NAMALWA (cell line): Measurements from ENCODE around the gene TIPARP.

ENCODE experiments used
- DNase-seq: peaks from one replicate; pipeline ENCODE4 v3.0.0-alpha.2; 2015; ENCODE audit warnings: low spot score

Gene TIPARP

GRCh38 chr3:156676768-156677479, 2.5 kb downstream of the TIPARP start:
- DNase-seq: no peak

- DNase-seq: no peak
Observed at GRCh38 chr3:156677536-156677935, 3.1 kb downstream of the TIPARP start.

GRCh38 chr3:156678197-156678596, 3.8 kb downstream of the TIPARP start:
- peak; percentile 35 for DNase-seq

- DNase-seq: no peak
Observed at GRCh38 chr3:156680243-156680914, 6.0 kb downstream of the TIPARP start.

- DNase-seq: peak; percentile 84
Observed at GRCh38 chr3:156681002-156681401, 6.6 kb downstream of the TIPARP start.

GRCh38 chr3:156682501-156682900, 8.1 kb downstream of the TIPARP start:
- DNase-seq: no peak

- DNase-seq: no peak
Observed at GRCh38 chr3:156682963-156683362, 8.6 kb downstream of the TIPARP start.

GRCh38 chr3:156685198-156685597, 10.8 kb downstream of the TIPARP start:
- no peak for DNase-seq

GRCh38 chr3:156685752-156686151, 11.4 kb downstream of the TIPARP start:
- DNase-seq: peak; percentile 34

GRCh38 chr3:156687023-156687422, 12.6 kb downstream of the TIPARP start:
- peak; percentile 54 for DNase-seq

GRCh38 chr3:156688632-156689452, 14.5 kb downstream of the TIPARP start:
- no peak for DNase-seq

- DNase-seq: no peak
Observed at GRCh38 chr3:156689608-156690007, 15.2 kb downstream of the TIPARP start.

GRCh38 chr3:156691920-156692319, 17.5 kb downstream of the TIPARP start:
- no peak for DNase-seq

GRCh38 chr3:156693166-156693565, 18.8 kb downstream of the TIPARP start:
- no peak for DNase-seq

- DNase-seq: no peak
Observed at GRCh38 chr3:156694536-156694935, 20.1 kb downstream of the TIPARP start.

GRCh38 chr3:156702367-156702766, 28.0 kb downstream of the TIPARP start:
- no peak for DNase-seq

GRCh38 chr3:156704370-156705036, 30.1 kb downstream of the TIPARP start:
- no peak for DNase-seq

- DNase-seq: peak; percentile 53
Observed at GRCh38 chr3:156705761-156706616, 31.6 kb downstream of the TIPARP start.

- no peak for DNase-seq
Observed at GRCh38 chr3:156707588-156707987, 33.2 kb downstream of the TIPARP start.

- DNase-seq: no peak
Observed at GRCh38 chr3:156710429-156710828, 36.0 kb downstream of the TIPARP start.

- DNase-seq: no peak
Observed at GRCh38 chr3:156711113-156711512, 36.7 kb downstream of the TIPARP start.
